ENCODE results near the gene BBS1.

Gene BBS1

GRCh38 chr11:66562275-66562674 lies 51.8 kb downstream of the BBS1 start:
- TF ChIP-seq GATA3 (IDR thresholded peaks at IDR 0.05; ENCODE audit: low read depth, low read length): no peak
- TF ChIP-seq GATA2 (IDR thresholded peaks at IDR 0.05; ENCODE audit: low read depth, low read length): no peak

- TF ChIP-seq GATA2 (IDR thresholded peaks at IDR 0.05; ENCODE audit: low read depth, low read length) (no peak), GATA3 (IDR thresholded peaks at IDR 0.05; ENCODE audit: low read depth, low read length) (no peak)
These were observed 52.6 kb downstream of the BBS1 start for GRCh38 chr11:66562907-66563583.

GRCh38 chr11:66563832-66564231 lies 53.4 kb downstream of the BBS1 start:
- TF ChIP-seq GATA3 (IDR thresholded peaks at IDR 0.05; ENCODE audit: low read depth, low read length) (no peak), GATA2 (IDR thresholded peaks at IDR 0.05; ENCODE audit: low read depth, low read length) (no peak)

- TF ChIP-seq GATA3 (IDR thresholded peaks at IDR 0.05; ENCODE audit: low read depth, low read length) (no peak), GATA2 (IDR thresholded peaks at IDR 0.05; ENCODE audit: low read depth, low read length) (no peak)
These were observed 54.1 kb downstream of the BBS1 start for GRCh38 chr11:66564538-66564937.

GRCh38 chr11:66564984-66565383 lies 54.5 kb downstream of the BBS1 start:
- TF ChIP-seq GATA2 (IDR thresholded peaks at IDR 0.05; ENCODE audit: low read depth, low read length) (no peak), GATA3 (IDR thresholded peaks at IDR 0.05; ENCODE audit: low read depth, low read length) (no peak)

- no peak for TF ChIP-seq GATA2 (IDR thresholded peaks at IDR 0.05; ENCODE audit: low read depth, low read length)
- TF ChIP-seq GATA3 (IDR thresholded peaks at IDR 0.05; ENCODE audit: low read depth, low read length): no peak
These were observed 55.8 kb downstream of the BBS1 start for GRCh38 chr11:66566221-66566620.

- no peak for TF ChIP-seq GATA2 (IDR thresholded peaks at IDR 0.05; ENCODE audit: low read depth, low read length)
- no peak for TF ChIP-seq GATA3 (IDR thresholded peaks at IDR 0.05; ENCODE audit: low read depth, low read length)
These were observed 57.3 kb downstream of the BBS1 start for GRCh38 chr11:66567787-66568123.

GRCh38 chr11:66568124-66568916 lies 57.9 kb downstream of the BBS1 start, which contains the start of gene CTSF:
TSS of gene CTSF (minus strand) at chr11:66568606. CDS start at chr11:66568486, 120 bp downstream.
- TF ChIP-seq GATA3 (IDR thresholded peaks at IDR 0.05; ENCODE audit: low read depth, low read length) (no peak), GATA2 (IDR thresholded peaks at IDR 0.05; ENCODE audit: low read depth, low read length) (no peak)

GRCh38 chr11:66569076-66569475 lies 58.6 kb downstream of the BBS1 start:
- TF ChIP-seq GATA2 (IDR thresholded peaks at IDR 0.05; ENCODE audit: low read depth, low read length): no peak
- no peak for TF ChIP-seq GATA3 (IDR thresholded peaks at IDR 0.05; ENCODE audit: low read depth, low read length)

GRCh38 chr11:66570079-66570849 lies 59.8 kb downstream of the BBS1 start:
- TF ChIP-seq GATA2 (IDR thresholded peaks at IDR 0.05; ENCODE audit: low read depth, low read length) (no peak), GATA3 (IDR thresholded peaks at IDR 0.05; ENCODE audit: low read depth, low read length) (no peak)

GRCh38 chr11:66570850-66571180 lies 60.4 kb downstream of the BBS1 start:
- TF ChIP-seq GATA2 (IDR thresholded peaks at IDR 0.05; ENCODE audit: low read depth, low read length): no peak
- no peak for TF ChIP-seq GATA3 (IDR thresholded peaks at IDR 0.05; ENCODE audit: low read depth, low read length)

- TF ChIP-seq GATA3 (IDR thresholded peaks at IDR 0.05; ENCODE audit: low read depth, low read length): no peak
- no peak for TF ChIP-seq GATA2 (IDR thresholded peaks at IDR 0.05; ENCODE audit: low read depth, low read length)
These were observed 68.7 kb downstream of the BBS1 start for GRCh38 chr11:66579017-66579606.

GRCh38 chr11:66580803-66581202 lies 70.4 kb downstream of the BBS1 start:
- TF ChIP-seq GATA3 (IDR thresholded peaks at IDR 0.05; ENCODE audit: low read depth, low read length): no peak
- TF ChIP-seq GATA2 (IDR thresholded peaks at IDR 0.05; ENCODE audit: low read depth, low read length): no peak

GRCh38 chr11:66581261-66581660 lies 70.8 kb downstream of the BBS1 start:
- TF ChIP-seq GATA2 (IDR thresholded peaks at IDR 0.05; ENCODE audit: low read depth, low read length) (no peak), GATA3 (IDR thresholded peaks at IDR 0.05; ENCODE audit: low read depth, low read length) (no peak)
